ENCODE results near the gene PABPN1L.

DNA sequence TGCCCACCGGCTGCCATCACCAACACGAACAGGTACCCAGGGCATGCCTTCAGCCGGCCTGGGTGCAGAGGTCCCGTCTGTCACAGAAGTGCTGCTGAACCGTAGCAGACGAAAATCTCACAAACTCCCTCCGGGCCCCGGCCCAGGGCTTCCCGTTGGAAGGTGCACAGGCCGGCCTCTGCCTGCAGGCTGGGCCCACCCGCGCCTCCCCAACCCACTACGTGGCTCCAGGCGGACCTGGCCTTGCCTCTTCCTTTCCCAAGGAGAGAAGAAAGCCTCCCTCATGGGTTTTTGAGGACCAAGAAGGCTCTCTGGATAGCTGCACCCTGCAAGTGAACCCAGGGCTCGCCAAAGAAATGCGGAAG is 45.5 kb upstream of the PABPN1L start:
- TF ChIP-seq, protein P1, sequence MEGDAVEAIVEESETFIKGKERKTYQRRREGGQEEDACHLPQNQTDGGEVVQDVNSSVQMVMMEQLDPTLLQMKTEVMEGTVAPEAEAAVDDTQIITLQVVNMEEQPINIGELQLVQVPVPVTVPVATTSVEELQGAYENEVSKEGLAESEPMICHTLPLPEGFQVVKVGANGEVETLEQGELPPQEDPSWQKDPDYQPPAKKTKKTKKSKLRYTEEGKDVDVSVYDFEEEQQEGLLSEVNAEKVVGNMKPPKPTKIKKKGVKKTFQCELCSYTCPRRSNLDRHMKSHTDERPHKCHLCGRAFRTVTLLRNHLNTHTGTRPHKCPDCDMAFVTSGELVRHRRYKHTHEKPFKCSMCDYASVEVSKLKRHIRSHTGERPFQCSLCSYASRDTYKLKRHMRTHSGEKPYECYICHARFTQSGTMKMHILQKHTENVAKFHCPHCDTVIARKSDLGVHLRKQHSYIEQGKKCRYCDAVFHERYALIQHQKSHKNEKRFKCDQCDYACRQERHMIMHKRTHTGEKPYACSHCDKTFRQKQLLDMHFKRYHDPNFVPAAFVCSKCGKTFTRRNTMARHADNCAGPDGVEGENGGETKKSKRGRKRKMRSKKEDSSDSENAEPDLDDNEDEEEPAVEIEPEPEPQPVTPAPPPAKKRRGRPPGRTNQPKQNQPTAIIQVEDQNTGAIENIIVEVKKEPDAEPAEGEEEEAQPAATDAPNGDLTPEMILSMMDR (IDR thresholded peaks at IDR 0.05): no peak
- TF ChIP-seq POLR2A (IDR thresholded peaks at IDR 0.05): no peak
- no peak for TF ChIP-seq POLR2AphosphoS5 (IDR thresholded peaks at IDR 0.05)

Measured in sigmoid colon (tissue), 4 donors.